ENCODE results near the gene PPA1.

PPA1 gene

GRCh38 chr10:70255329-70256299, 22.4 kb upstream of the PPA1 start:
- ChIA-PET POLR2A (interaction anchor here (0.7 kb wide), 1 partner anchor 19 kb away, joined by 3 read pairs; no protein-coding TSS in a partner anchor), CTCF (interaction anchor here (0.9 to 2.1 kb wide), 5 partner anchors 10 to 109 kb away, joined by 3 to 7 read pairs (median 3); no protein-coding TSS in a partner anchor)
- peak; percentile 40 for DNase-seq (ENCODE audit: extremely low spot score)
- TF ChIP-seq CTCF (IDR thresholded peaks at IDR 0.05; ENCODE audit: control extremely low read depth, extremely low read depth, low read depth, missing control alignments), result no peak

GRCh38 chr10:70254778-70255328, 21.6 kb upstream of the PPA1 start:
- no peak for DNase-seq (ENCODE audit: extremely low spot score)
- ChIA-PET POLR2A (no interaction called here), CTCF (interaction anchor here (1.4 kb wide), 1 partner anchor 9 kb away, joined by 4 read pairs; no protein-coding TSS in a partner anchor)
- no peak for TF ChIP-seq CTCF (IDR thresholded peaks at IDR 0.05; ENCODE audit: control extremely low read depth, extremely low read depth, low read depth, missing control alignments)

GRCh38 chr10:70253878-70254765, 20.9 kb upstream of the PPA1 start:
- ChIA-PET POLR2A (no interaction called here), CTCF (interaction anchor here (0.6 to 1.4 kb wide), 2 partner anchors 8 to 110 kb away, joined by 3 to 4 read pairs; no protein-coding TSS in a partner anchor)
- TF ChIP-seq CTCF (IDR thresholded peaks at IDR 0.05; ENCODE audit: control extremely low read depth, extremely low read depth, low read depth, missing control alignments), result no peak
- no peak for DNase-seq (ENCODE audit: extremely low spot score)

GRCh38 chr10:70250961-70251680, 17.9 kb upstream of the PPA1 start:
- no peak for TF ChIP-seq CTCF (IDR thresholded peaks at IDR 0.05; ENCODE audit: control extremely low read depth, extremely low read depth, low read depth, missing control alignments)
- no peak for DNase-seq (ENCODE audit: extremely low spot score)
- ChIA-PET POLR2A (no interaction called here), CTCF (interaction anchor here (0.9 to 2.5 kb wide), 4 partner anchors 10 to 114 kb away, joined by 3 to 12 read pairs (median 5); no protein-coding TSS in a partner anchor)

DNA sequence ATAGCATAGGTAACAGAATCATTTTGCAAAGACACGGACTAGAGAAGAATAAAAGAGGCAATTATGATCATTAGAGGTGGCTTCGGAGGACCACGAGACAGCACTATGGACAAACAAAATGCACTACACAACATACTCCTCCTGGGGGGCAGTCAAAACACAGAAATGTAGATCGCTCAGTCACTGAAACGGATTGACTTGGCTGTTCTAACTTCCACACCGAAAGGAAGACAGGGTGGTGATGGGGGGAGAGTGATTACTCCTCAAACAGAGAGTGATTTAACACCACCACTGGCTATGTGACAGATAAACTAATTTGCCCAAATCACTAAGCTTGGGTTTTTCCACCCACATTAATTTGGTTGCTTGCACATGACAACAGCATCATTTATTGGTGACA, 14.1 kb upstream of the PPA1 start:
- CTCF ChIA-PET, result interaction anchor here (0.9 kb wide), 1 partner anchor 20 kb away, joined by 3 read pairs; no protein-coding TSS in a partner anchor
- no peak for TF ChIP-seq CTCF (IDR thresholded peaks at IDR 0.05; ENCODE audit: control extremely low read depth, extremely low read depth, low read depth, missing control alignments)
- no peak for DNase-seq (ENCODE audit: extremely low spot score)
- POLR2A ChIA-PET, result no interaction called here

All from GM10248 (cell line).